Measurements from ENCODE around the gene ACVR1B.

GRCh38 chr12:51922762-51923505 is 28.6 kb upstream of the ACVR1B start:
- TF ChIP-seq CTCF (tag by site-specific recombination; IDR thresholded peaks at IDR 0.05) (no peak), ZNF248 (tag by site-specific recombination; IDR thresholded peaks at IDR 0.05) (no peak)

All from HEK293 (cell line).